HG03520 (cell line): Measurements from ENCODE around the gene RNF112.
"Not testable (repeated sequence)": the region's sequence is repeated elsewhere in the genome, so short reads cannot be mapped to it uniquely, and the experiment has no call there.

Source experiments
- ATAC-seq: cut with Tn5 transposase; IDR thresholded peaks from one replicate; pipeline ENCODE4 v1.9.1; 2021; ENCODE audit warnings: mild to moderate bottlenecking, moderate library complexity; ENCODE audit not compliant: unreplicated experiment

The RNF112 gene

DNA sequence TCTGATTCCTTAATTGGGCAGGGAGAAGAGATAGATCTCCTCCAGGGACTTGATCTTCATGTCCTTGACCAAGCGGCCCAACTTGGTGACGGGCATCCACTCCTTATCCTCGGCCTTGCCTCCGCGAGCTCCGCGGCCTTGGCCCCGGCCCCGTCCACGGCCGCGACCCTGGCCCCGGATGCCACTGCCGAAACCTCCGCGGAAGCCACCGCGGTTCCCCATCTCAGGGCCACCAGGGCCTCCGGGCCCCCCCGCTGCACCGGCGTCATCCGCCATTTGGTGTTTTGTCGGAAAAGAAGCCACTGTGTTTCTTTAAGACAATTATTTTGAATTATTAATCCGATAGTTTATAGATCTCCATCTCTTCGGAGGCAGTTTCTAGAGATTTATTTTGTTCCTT is 35.5 kb downstream of the RNF112 start:
- not testable (repeated sequence) for ATAC-seq

DNA sequence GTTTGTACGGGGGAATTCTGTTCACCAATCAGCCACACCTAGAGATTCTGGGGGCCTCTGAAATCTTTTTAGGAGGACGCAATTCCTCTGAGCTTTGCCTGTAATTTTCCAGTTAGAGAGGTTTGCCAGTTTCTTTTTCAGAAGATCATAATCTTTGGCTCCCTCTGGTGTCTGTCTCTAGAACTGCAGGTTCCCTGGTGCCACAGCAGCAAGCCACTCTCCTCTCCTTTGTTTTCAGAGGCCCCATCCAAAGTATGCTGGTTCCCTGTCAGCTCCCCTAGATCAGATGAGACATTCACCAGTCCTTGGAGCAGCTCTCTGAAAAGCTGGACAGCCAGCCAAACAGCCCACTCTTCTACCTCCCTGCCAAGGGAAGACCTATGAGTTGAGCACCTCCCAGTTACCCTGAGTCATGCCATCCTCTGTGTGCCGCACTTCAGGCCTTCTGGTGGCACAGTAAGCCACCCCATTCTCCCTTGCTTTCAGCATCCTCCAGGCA is 36.1 kb downstream of the RNF112 start:
- ATAC-seq, result no peak

GRCh38 chr17:19448341-19449268 is 37.6 kb downstream of the RNF112 start:
- no peak for ATAC-seq

DNA sequence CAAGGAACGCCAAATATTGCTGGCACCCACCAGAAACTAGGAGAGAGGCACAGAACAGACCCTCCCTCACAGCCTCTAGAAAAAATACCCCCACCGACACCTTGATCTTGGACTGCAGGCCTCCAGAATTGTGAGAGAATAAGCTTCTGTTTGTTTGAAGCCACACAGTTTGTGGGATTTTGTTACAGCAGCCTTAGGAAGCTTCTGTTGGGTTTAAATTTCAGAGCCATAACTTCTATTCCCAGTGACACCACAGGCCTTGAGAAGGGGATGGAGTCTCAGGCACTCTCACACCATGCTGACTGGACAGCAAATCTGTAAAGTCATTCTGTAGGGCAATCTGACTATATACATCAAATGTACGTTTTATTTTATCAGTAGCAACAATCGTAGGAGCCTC is 38.6 kb downstream of the RNF112 start:
- ATAC-seq, result no peak

- ATAC-seq, result no peak
Observed at GRCh38 chr17:19453296-19453695, 42.3 kb downstream of the RNF112 start.

DNA sequence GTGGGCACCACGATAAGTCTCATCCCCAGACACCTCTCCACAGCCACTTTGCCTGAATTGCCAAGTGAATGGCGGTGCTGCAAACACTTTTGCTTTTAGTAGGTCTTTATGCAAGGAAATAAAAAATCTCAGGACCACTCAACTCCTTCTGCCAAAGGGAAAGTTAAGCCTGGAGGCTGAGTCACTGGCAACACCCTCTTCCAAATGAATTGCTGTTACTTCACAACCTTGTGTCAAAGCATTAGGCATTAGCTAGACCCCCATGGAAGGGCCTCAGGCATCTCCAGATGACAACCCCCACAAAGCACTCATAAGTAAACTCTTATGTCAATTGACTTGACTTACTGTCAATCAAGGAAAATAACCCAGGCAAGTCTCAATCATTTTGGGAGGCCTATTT is 43.0 kb downstream of the RNF112 start:
- no peak for ATAC-seq

DNA sequence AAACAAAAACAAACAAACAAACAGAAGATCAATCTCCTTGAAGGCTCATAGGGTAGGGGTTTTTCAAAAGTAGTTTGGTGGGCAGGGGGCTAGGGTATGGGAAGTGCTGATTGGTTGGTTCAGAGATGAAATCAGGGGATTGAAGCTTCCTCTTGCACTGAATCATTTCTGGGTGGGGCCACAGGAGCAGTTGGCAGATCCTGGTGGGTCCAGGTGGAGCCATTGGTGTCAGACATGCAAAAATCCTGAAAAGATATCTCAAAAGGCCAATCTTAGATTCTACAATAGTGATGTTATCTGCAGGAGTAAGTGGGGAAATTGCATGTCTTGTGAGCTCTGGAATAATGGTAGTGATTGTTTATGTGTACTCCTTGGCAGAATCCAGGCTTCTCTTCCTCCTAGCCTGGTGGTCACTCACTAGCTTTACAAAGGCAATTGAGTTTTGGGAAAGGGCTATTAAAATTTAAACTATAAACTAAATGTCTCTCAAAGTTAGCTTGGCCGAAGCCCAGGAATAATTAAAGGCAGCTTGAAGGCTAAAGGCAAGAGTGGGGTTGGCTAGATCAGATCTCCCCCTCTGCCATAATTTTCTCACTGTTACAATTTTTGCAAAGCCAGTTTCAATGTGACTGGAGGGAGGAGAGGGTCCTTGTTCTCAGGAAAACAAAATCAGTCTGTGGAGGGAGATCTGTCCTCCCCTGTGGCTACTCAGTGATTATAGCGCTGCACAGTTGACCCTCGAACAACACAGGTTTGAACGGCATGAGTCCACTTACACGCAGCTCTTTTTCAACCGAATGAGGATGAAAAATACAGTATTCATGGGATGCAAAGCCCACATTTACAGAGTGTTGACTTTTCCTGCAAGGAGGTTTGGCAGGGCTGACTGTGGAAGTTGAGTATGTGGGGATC is 45.2 kb downstream of the RNF112 start:
- no peak for ATAC-seq

GRCh38 chr17:19457046-19457445 is 46.0 kb downstream of the RNF112 start:
- no peak for ATAC-seq

DNA sequence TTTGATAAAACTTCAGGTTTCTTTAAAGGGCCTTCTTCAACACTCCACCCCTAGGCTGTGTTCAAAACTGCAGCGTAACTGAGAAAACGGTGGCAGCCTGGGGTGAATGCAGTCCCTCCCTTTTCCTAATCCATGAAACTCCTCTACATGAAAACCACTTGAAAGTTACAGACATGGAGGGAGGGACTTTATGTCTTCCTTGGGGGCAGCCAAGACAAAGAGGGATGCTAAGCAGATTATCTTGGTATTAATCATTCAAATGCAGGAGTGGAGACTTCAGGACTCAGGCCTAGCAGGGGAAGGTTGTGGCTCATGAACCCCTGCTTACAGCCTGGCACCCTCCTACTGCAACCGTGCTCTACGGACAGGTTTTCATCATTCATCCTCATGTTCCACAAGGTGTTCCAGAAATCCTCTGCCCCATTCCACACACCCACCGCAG is 46.8 kb downstream of the RNF112 start:
- no peak for ATAC-seq

DNA sequence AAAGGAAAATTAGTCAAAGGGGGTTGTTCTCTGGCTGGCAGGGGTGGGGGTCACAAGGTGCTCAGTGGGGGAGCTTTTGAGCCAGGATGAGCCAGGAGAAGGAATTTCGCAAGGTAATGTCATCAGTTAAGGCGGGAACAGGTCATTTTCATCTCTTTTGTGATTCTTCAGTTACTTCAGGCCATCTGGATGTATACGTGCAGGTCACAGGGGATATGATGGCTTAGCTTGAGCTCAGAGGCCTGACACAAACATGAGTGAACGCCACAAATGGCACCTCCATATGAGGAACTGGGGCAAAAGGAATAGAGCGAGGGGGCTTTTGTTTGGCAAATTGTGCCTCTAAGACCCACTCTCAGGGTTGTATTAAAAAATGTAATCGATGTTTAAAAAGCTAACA is 47.4 kb downstream of the RNF112 start:
- ATAC-seq, result not testable (repeated sequence)

DNA sequence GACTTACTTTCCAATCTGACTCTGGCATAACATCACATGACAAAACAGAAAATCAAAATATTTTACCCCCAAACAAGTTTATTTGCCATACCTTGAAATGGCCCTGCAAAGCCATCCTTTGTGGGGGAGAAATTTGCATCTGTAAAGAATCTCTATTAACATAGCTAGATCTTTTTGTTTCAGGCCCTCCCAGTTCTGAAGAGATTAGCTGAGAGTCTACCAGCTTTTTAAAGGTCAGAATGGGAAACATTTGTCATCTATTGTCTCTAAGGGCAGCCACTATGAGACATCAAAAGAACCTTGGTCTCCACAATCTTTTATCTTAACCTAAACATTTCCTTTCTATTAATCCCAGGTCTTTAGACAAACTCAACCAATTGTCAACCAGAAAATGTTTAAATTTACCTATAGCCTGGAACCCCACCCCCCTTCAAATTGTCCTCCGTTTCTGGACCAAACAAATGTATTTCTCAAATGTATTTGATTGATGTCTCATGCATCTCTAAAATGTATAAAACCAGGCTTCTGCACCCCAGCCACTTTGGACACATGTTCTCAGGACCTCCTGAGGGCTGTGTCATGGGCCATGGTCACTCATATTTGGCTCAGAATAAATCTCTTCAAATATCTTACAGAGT is 48.1 kb downstream of the RNF112 start:
- ATAC-seq, result not testable (repeated sequence)

DNA sequence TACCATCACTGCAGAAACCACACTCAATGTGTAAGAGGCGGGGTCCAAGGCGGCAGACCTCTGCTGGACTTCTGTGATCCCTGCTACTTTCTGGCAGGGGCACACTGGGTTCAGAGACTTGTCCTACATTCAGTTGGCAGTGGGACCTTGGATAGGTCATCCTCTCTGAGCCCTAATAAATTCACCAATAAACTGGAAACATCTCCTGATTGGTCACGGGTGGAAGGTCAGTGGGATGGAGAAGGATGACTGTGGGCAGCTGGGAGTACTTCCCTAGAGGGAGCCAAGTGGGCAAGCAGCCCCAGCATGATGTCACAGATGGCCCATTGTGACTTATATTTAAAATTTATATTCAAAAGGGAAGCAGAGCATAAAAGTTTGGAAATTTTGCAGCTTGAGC is 49.7 kb downstream of the RNF112 start:
- ATAC-seq, result no peak

- no peak for ATAC-seq
Observed at GRCh38 chr17:19461116-19461515, 50.1 kb downstream of the RNF112 start.

DNA sequence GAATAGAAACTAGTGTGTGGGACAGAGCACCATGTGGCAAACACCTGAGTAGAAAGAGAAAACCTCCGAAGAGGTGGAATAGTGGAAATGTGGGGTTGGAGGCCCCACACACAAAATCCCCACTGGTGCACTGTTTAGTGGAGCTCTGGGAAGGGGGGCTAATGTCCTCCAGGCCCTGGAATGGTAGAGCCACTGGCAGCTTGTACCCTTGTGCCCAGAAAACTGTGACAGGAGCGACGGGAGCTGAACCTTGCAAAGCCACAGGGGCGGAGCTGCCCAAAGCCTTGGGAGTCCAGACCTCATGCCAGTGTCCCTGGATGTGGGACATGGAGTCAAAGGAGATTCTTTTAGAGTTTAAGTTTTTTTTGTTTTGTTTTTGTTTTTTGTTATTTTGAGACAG is 50.6 kb downstream of the RNF112 start:
- no peak for ATAC-seq

DNA sequence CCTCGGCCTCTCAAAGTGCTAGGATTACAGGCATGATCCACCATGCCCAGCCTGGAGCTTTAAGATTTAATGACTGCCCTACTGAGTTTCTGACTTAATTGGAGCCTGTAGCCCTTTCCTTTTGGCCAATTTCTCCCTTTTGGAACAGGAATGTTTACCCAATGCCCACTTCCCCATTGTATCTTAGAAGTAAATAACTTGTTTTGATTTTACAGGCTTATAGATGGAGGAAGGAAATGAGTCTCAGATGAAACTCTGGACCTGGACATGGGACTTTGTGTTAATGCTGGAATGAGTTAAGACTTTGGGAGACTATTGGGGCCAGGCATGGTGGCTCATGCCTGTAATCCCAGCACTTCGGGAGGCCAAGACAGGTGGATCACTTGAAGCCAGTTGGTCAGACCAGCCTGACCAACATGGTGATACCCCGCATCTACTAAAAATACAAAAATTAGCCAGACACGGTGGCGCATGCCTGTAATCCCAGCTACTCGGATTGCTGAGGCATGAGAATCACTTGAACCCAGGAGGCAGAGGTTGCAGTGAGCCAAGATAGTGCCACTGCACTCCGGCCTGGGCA is 51.5 kb downstream of the RNF112 start:
- not testable (repeated sequence) for ATAC-seq

GRCh38 chr17:19464031-19465026 is 53.3 kb downstream of the RNF112 start:
- ATAC-seq, result no peak
